Heart left ventricle (tissue), 16 donors: ENCODE data around the gene NKAIN2. TPM values are rescaled to one million over a fixed set of nuclear protein-coding genes. Genes with fewer than 3 reads are reported as not detected.

Experiments used
- ATAC-seq, 4 donors: fragments of 200-7000 bp; cut with Tn5 transposase; one replicate each; pipeline ENCODE4 v1.9.1; 2020 to 2022; ENCODE audit warnings: moderate library complexity in 4 of 4, mild to moderate bottlenecking in 3 of 4, moderate number of reproducible peaks in 1 of 4
- DNase-seq, 5 donors: peaks; one replicate each; pipeline ENCODE4 v3.0.0-alpha.2; 2020
- H3K27ac ChIP-seq, 12 donors: fragments of 200-600 bp; sonication (generic) in 4 of 12; one replicate each; pipeline versions ENCODE4 v1.5.0 to v1.8.0; 2016 to 2022; ENCODE audit warnings: mild to moderate bottlenecking in 2 of 12
- H3K27me3 ChIP-seq, 9 donors: fragments of 200-600 bp; sonication (generic) in 2 of 9; one replicate each; pipeline versions ENCODE4 v1.5.1 to v1.8.0; 2016 to 2022; ENCODE audit warnings: mild to moderate bottlenecking in 3 of 9
- H3K36me3 ChIP-seq, 9 donors: fragments of 200-600 bp; sonication (generic) in 2 of 9; one replicate each; pipeline versions ENCODE4 v1.5.0 to v1.8.0; 2018 to 2022; ENCODE audit warnings: mild to moderate bottlenecking in 2 of 9
- H3K4me1 ChIP-seq, 12 donors: fragments of 200-600 bp; sonication (generic) in 4 of 12; one replicate each; pipeline versions ENCODE4 v1.5.0 to v1.8.0; 2016 to 2022; ENCODE audit warnings: mild to moderate bottlenecking in 3 of 12
- H3K4me3 ChIP-seq, 12 donors: fragments of 200-600 bp; sonication (generic) in 4 of 12; one replicate each; pipeline versions ENCODE4 v1.5.0 to v1.8.0; 2017 to 2022; ENCODE audit warnings: mild to moderate bottlenecking in 9 of 12, moderate library complexity in 4 of 12
- H3K9me3 ChIP-seq, 12 donors: fragments of 200-600 bp; sonication (generic) in 4 of 12; one replicate each; pipeline versions ENCODE4 v1.5.0 to v1.8.0; 2016 to 2022; ENCODE audit warnings: mild to moderate bottlenecking in 1 of 12
- CTCF ChIP-seq, 12 donors: fragments of 200-600 bp; sonication (generic) in 4 of 12; IDR thresholded peaks; one replicate each; pipeline versions ENCODE4 v1.5.0 to v1.8.0; 2018 to 2022; ENCODE audit warnings: antibody characterized with exemption in 12 of 12, mild to moderate bottlenecking in 5 of 12
- POLR2A ChIP-seq, 2 donors: fragments of 450-650 bp; IDR thresholded peaks; one replicate each; pipeline ENCODE4 v1.6.1; 2017; ENCODE audit warnings: antibody characterized with exemption in 2 of 2, mild to moderate bottlenecking in 2 of 2, moderate library complexity in 2 of 2
- WGBS, 4 donors: extraction: QIAGEN DNeasy Blood & Tissue Kit in 2 of 4; methylation state at CpG; one replicate each; pipeline versions ENCODE4 v1.1.5 to v1.1.7; 2013 to 2018; 5-methylcytosine and 5-hydroxymethylcytosine counted together
- intact Hi-C, 10 donors: fragments of 100-400 bp; cut with DNase I; formaldehyde crosslinking; loops; one replicate each; pipeline versions ENCODE4 v1.11.1 to v1.14.2; 2022
- polyA plus RNA-seq, 2 donors: library from polyadenylated mRNA; stranded (reverse); fragments of 200-250 nt; gene quantifications; one replicate each; pipeline ENCODE4 v1.2.3, GENCODE V29; 2013
- total RNA-seq, 9 donors: library from RNA; depleted of rRNA in 2 of 9; stranded (reverse); fragments of >200 nt in 2 of 9; fragmentation: NEBNext Ultra II Directional in 3 of 9; extraction: Animal tissue kit (Norgen Biotek cat#: 25700) in 3 of 9; gene quantifications; one replicate each; pipeline versions ENCODE4 v1.1.0 to v1.2.4, GENCODE V29; 2016 to 2023
- donor health status: ischemic (EF 13 %, LVEDD 7.1; RV severe dilation, severe dysfunction).
- donor health status: healthy with polysubstance abuse.
- donor health status: DM: no; HTN: yes; CAD: no.
- donor health status: DM: no; HTN: no; CAD: no.
- donor health status: ischemic (EF 25% LVEDD 6.9; RV normal size, moderate dysfunction).
- donor health status: ischemic (EF 25% LVEDD 5.7; RV mildly dilated, moderate dysfunction).
- donor health status: healthy.
- donor health status: DM: yes; HTN: yes; CAD: no.
- donor health status: ischemic (EF 35%, LVEDD 5.7; RV mildly dilated, moderate dysfunction).
- donor health status: nonischemic (EF 11% LVEDD 7.7; RV severe dilation, severe dysfunction).
- donor health status: DM: yes; HTN: yes; CAD: no.
- donor health status: PGD.
- donor health status: ischemic (EF 29% LVEDD 5.4; RV normal size, mild dysfunction).
- donor health status: nonischemic (EF 23%, LVEDD 6.1; RV moderate dilation, normal function).

NKAIN2 gene
- total and polyA plus RNA-seq, 11 donors: 0.19 to 0.83 (median 0.33) TPM; not detected in 2

DNA sequence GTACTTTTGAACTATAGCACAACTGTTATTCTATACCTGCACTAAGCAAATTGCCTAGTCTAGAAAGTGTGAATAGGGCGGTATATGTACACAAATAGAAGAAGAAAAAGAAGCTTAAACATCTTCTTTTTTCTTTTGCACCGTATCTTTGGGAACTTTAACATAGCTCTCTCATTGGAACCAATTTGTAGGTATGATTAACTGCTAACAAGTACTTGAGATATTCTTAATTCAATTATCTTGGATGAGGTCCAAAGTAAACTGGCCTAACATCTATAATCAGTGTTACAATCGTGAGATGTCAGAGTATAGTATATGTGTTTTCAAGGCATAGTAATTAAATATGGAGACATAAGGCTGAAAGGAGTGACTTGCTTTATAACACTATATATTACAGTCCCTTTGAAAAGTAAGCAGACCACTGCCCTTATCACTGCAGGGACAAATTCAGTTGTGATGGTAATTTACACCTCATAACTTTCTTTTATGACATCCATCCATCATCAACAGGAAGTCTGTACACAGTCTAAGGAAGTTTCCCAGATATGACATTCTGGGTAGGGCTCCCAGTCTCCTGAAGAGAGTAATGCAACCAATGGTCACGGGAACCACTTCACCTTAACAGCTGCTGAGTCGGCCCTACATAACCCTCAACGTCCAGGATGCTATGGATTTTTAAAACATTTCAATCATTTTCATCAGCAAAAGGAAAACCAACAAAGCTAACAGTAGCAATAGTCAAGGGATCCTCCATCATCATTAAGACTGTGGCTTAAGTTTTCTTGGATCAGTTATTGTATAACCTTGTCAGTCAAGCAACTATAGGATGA, 37.6 kb downstream of the NKAIN2 start:
- Histone ChIP-seq H3K27ac (no peak overlapping the region), H3K4me3 (no peak overlapping the region), H3K4me1 (no peaks in the 10 kb centered on the region), H3K36me3 (no peaks in the 10 kb centered on the region), H3K27me3 (peaks cover 0 to 4% (median 0%) of the 10 kb centered on the region in 9 donors), H3K9me3 (no peaks in the 10 kb centered on the region)
- TF ChIP-seq POLR2A (IDR thresholded peaks at IDR 0.05): no peak
- TF ChIP-seq CTCF (IDR thresholded peaks at IDR 0.05): no peak
- DNase-seq: no peak
- 45 to 54% (median 45%) methylated on average over 6 of the region's 6 CpGs for WGBS, 4 donors
- no peak for ATAC-seq
- intact Hi-C loops: no loop called here

DNA sequence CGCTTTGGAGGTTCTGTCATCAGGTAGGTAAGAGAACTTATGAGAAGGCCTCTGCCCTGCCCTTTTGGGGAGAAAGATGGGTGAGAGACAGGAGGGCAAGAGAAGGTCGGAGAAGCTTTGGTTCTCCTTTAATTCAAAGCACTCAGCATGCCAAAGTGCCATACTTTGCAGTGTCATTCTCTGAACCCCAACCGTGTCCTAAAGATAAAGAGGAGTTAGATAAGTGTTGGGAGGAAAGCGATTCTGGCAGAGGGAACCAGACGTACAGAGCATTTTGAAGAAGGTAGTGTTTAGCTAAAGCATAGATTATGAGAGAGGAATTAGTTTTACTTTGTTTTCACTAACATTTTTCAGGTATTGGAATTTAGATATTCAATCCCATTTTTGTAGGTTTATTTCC, 40.3 kb downstream of the NKAIN2 start:
- Histone ChIP-seq H3K4me1 (no peaks in the 10 kb centered on the region), H3K36me3 (no peaks in the 10 kb centered on the region), H3K27ac (no peak overlapping the region), H3K27me3 (no peaks in the 10 kb centered on the region), H3K4me3 (no peak overlapping the region), H3K9me3 (no peaks in the 10 kb centered on the region)
- TF ChIP-seq POLR2A (IDR thresholded peaks at IDR 0.05) (no peak), CTCF (IDR thresholded peaks at IDR 0.05) (no peak)
- no peak for DNase-seq
- no peak for ATAC-seq
- intact Hi-C loops: no loop called here
- WGBS, 4 donors: 68 to 71% (median 68%) methylated on average over 5 of the region's 5 CpGs

DNA sequence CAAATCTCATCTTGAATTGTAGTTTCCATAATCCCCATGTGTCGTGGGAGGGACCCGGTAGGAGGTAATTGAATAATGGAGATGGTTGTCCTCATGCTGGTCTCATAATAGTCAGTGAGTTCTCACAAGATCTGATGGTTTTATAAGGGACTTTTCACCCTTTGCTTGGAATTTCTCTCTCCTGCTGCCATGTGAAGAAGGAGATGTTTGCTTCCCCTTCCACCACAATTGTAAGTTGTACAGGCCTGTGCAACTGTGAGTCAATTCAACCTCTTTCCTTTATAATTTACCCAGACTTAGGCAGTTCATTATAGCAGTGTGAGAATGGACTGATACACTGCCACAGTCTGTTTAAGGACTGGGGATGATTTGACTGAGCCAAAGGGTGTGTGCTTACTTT, 44.7 kb downstream of the NKAIN2 start:
- ATAC-seq: no peak
- TF ChIP-seq POLR2A (IDR thresholded peaks at IDR 0.05) (no peak), CTCF (IDR thresholded peaks at IDR 0.05) (no peak)
- no peak overlapping the region for H3K4me3 ChIP-seq
- no peak overlapping the region for H3K27ac ChIP-seq
- H3K9me3 ChIP-seq: no peaks in the 10 kb centered on the region
- H3K27me3 ChIP-seq: no peaks in the 10 kb centered on the region
- no peak for DNase-seq
- no peaks in the 10 kb centered on the region for H3K36me3 ChIP-seq
- intact Hi-C loops: no loop called here
- no peaks in the 10 kb centered on the region for H3K4me1 ChIP-seq
- WGBS, 4 donors: 89 to 100% (median 91%) methylated on average over 2 of the region's 2 CpGs

- intact Hi-C loops: no loop called here
- H3K4me1 ChIP-seq: no peaks in the 10 kb centered on the region
- no peaks in the 10 kb centered on the region for H3K9me3 ChIP-seq
- 42 to 63% (median 50%) methylated on average over 3 of the region's 3 CpGs for WGBS, 4 donors
- TF ChIP-seq CTCF (IDR thresholded peaks at IDR 0.05): no peak
- TF ChIP-seq POLR2A (IDR thresholded peaks at IDR 0.05): no peak
- no peak for ATAC-seq
- H3K27me3 ChIP-seq: no peaks in the 10 kb centered on the region
- H3K4me3 ChIP-seq: no peak overlapping the region
- H3K36me3 ChIP-seq: no peaks in the 10 kb centered on the region
- no peak overlapping the region for H3K27ac ChIP-seq
- DNase-seq: no peak
These were observed 45.7 kb downstream of the NKAIN2 start for GRCh38 chr6:123849406-123849805.
